GM13977 (cell line): ENCODE data around the gene TAL1.
A peak's percentile ranks its signal among the peaks of the same experiment; 100 is the strongest.
"Not testable (repeated sequence)": the region's sequence is repeated elsewhere in the genome, so short reads cannot be mapped to it uniquely, and the experiment has no call there.

Source experiments
- DNase-seq: peaks from one replicate; pipeline ENCODE4 v3.0.0; 2012; ENCODE audit warnings: low spot score
- CTCF ChIP-seq: IDR thresholded peaks from 2 replicates; pipeline ENCODE4 v1.5.1; 2012; ENCODE audit warnings: mild to moderate bottlenecking, control low read depth; ENCODE audit not compliant: insufficient read depth; ENCODE audit errors: extremely low read depth, missing control alignments
- in situ Hi-C: fragments of 300-500 bp; cut with MboI; formaldehyde crosslinking; loops from one replicate; pipeline ENCODE4 v1.12.0; 2022; ENCODE audit warnings: low sequenced_read_pairs, low pct_unique_long_range_greater_than_20kb, mixed read lengths, inconsistent platforms; ENCODE audit not compliant: unreplicated experiment

TAL1 gene

GRCh38 chr1:47201179-47201578 is 30.8 kb downstream of the TAL1 start:
- in situ Hi-C loops: no loop called here
- no peak for DNase-seq
- no peak for TF ChIP-seq CTCF

DNA sequence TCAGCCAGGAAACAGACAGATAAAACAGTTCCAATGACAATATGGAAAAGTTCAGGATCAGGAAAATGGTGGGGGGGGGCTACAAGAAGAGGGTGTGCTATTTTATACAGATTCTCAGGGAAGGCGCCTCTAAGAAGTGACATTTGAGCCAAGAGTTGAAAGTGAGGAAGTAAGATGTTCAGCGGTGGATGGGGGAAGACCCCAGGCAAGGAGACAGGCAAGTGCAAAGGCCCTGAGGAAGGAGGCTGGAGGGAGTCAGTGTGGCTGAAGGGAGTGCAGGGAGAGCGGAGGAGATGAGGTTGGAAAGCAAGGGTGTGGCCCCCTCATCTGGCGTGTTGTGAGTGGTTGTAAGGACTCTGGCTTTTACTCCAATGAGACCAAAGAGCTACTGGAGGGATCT is 33.8 kb downstream of the TAL1 start:
- no peak for DNase-seq
- TF ChIP-seq CTCF: no peak
- in situ Hi-C loops: loop anchor here (25.0 kb wide), 1 partner anchor 514 kb away; no protein-coding TSS in a partner anchor

DNA sequence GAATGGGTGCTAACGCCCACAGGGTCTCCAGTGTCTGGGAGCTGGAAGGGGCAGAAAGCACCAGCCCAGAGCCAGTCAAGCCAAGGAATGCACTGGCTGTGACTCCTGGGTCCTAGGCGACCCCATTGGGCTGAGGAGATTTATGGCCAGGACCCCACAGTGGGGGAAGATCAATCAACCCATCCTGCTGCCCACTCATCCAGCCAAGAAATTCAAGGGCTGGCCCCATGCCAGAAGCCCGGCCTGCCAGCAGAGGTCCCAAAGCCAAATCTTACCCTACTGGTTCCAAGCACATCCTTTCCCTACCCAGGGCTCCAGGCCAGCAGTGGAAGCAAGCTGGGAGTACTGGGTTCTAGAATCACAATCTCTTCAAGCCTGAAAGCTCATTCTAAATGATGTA is 35.4 kb downstream of the TAL1 start:
- in situ Hi-C loops: loop anchor here (25.0 kb wide), 1 partner anchor 516 kb away; no protein-coding TSS in a partner anchor
- DNase-seq: no peak
- TF ChIP-seq CTCF: no peak

DNA sequence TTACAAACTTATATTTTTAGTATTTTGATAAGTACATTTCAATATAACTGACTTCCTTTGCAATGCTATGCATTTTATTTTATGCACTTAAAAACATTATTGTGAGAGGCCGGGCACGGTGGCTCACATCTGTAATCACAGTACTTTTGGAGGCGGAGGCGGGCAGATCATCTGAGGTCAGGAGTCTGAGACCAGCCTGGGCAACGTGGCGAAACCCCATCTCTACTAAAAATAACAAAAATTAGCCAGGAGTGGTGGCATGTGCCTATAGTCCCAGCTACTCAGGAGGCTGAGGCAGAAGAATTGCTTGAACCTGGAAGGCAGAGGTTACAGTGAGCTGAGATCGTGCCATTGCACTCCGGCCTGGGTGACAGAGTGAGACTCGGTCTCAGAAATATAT is 36.0 kb downstream of the TAL1 start:
- DNase-seq: not testable (repeated sequence)
- in situ Hi-C loops: loop anchor here (25.0 kb wide), 1 partner anchor 516 kb away; no protein-coding TSS in a partner anchor

DNA sequence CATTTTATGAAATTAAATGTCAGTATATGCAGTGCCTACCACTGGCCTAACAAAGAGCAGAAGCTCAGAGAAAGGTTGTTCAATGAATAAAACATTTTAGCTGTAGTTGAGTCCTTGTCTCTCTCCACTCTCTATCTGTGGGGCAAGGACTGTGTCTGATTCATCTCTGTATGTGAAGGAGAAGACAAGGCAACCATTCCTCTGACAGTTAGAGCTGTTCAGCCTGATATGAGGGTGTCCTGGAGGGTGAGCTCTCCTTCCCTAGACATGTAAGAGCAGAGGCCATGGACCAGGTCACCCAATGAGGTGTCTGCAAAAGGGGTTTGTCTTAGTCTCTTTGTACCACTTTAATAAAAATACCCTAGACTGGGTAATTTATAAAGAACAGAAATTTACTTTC is 37.7 kb downstream of the TAL1 start:
- in situ Hi-C loops: loop anchor here (25.0 kb wide), 1 partner anchor 518 kb away; no protein-coding TSS in a partner anchor
- no peak for DNase-seq
- TF ChIP-seq CTCF: no peak

DNA sequence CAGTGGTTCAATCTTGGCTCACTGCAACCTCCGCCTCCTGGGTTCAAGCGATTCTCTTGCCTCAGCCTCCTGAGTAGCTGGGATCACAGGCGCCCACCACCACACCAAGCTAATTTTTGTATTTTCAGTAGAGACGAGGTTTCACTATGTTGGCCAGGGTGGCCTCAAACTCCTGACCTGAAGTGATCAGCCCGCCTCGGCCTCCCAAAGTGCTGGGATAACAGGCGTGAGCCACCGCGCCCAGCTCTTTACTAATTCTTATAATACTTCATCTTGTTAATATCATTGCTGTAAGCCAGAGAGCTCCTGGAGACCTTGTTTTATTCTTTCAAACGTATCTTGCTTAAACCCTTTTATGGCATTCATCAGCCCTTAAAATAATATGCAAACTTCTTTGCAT is 38.5 kb downstream of the TAL1 start:
- DNase-seq: not testable (repeated sequence)
- in situ Hi-C loops: loop anchor here (25.0 kb wide), 1 partner anchor 519 kb away; no protein-coding TSS in a partner anchor

DNA sequence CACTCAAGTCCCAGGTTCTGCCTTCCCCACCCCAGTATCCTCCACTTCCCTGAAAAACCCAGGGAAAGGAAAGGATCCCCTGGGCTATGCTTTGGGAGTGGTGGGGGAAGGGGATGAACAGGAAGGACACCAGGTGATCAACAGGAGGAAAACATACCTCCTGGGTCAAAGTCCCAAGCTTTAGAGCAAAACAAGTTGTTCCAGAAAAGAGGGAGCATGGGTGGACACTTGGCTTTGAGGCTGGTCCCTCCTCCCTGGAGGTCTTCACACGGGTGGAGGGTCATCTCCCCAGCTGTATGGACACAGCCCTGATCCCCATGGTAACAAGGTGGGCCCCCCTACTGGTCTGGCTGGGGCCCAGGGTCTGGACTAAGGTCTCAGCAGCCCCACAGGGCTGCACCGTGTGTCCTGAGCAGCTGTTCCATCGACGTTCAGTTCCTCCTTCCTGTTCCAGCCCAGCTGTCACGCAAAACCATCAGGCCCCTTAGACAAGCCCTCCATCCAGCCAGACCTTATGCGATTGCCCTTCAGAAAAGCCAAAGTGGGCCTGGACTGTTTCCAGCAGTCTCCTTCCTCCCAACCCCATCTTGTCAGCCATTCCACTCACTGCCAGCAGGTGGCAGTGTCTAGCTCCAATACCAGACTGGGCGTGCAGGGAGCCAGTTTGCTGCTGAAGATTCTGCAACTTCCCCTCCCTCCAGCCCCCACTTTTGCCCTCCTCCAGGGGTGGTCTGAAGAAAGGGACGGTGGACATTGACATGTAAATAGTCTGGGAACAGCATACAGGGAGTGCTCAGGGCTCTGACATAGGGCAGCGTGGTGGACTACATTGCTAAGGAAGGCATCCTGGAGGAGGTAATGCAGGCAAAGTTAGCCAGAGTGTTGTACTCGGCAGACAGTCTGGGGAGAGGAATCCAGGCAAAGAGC is 39.3 kb downstream of the TAL1 start:
- TF ChIP-seq CTCF: peak; percentile 99
- in situ Hi-C loops: loop anchor here (25.0 kb wide), 1 partner anchor 520 kb away; no protein-coding TSS in a partner anchor
- peak; percentile 73 for DNase-seq
